ENCODE measurements around the gene YY1. TPM values are rescaled to one million over a fixed set of nuclear protein-coding genes. Genes with fewer than 3 reads are reported as not detected.
"Not testable (repeated sequence)": the region's sequence is repeated elsewhere in the genome, so short reads cannot be mapped to it uniquely, and the experiment has no call there.

YY1 gene
- 48.1 TPM for total RNA-seq
- long read RNA-seq, full-length matches to known transcripts: 92 of 100 reads
- long read RNA-seq, partial matches to known transcripts: 0 of 100 reads
- long read RNA-seq, other reads (novel, unspliced or antisense): 8 of 100 reads

DNA sequence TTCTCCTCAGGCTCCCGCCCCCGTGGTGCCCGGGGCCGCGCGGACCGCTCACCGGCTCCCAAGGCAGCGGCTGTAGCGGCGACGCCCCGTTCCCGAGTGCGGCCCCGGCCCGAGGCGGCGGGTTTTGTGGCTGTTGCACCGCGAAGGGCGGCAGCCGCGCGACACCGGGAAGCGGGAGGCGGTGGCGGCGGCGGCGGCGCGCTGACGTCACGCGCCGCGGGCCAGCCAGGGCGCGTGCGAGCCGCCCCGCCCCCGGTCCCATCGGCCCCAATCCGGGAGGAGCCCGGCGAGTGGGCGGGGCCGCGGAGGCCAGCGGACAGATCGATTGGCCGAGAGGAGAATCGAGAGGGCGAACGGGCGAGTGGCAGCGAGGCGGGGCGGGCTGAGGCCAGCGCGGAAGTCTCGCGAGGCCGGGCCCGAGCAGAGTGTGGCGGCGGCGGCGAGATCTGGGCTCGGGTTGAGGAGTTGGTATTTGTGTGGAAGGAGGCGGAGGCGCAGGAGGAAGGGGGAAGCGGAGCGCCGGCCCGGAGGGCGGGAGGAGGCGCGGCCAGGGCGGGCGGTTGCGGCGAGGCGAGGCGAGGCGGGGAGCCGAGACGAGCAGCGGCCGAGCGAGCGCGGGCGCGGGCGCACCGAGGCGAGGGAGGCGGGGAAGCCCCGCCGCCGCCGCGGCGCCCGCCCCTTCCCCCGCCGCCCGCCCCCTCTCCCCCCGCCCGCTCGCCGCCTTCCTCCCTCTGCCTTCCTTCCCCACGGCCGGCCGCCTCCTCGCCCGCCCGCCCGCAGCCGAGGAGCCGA is at the start of gene YY1:
TSS of gene YY1 (plus strand) at position 726 of the 792 bp plus-strand sequence. CDS start 101 bp downstream, outside the sequence.
- intact Hi-C loops (cut with DNase I): no loop called here
- peak; percentile 100 for DNase-seq
- ATAC-seq (ENCODE audit: poor library complexity): peak; percentile 88

DNA sequence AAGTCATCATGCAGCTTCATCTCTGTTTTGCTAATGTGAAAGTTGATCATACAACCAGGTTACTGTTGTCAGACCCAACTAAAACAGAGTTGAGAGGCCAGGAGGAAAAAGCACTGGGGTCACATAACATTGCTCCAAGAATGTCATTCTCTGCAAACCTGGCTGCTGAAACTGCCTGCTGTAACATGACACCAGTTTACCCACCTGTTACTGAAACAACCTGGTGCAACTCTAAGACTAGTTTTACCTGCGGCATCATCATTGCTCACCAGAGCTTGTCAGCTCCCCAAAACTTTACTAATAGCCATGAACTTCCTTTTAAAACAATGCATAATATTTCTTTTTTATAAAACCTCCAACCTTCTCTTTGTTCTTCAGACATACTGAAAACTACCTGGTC is 48.8 kb upstream of the YY1 start:
- intact Hi-C loops (cut with DNase I): loop anchor here (5.0 kb wide), 2 partner anchors 83 to 208 kb away; no protein-coding TSS in a partner anchor
- DNase-seq (no peak), ATAC-seq (ENCODE audit: poor library complexity) (no peak)

DNA sequence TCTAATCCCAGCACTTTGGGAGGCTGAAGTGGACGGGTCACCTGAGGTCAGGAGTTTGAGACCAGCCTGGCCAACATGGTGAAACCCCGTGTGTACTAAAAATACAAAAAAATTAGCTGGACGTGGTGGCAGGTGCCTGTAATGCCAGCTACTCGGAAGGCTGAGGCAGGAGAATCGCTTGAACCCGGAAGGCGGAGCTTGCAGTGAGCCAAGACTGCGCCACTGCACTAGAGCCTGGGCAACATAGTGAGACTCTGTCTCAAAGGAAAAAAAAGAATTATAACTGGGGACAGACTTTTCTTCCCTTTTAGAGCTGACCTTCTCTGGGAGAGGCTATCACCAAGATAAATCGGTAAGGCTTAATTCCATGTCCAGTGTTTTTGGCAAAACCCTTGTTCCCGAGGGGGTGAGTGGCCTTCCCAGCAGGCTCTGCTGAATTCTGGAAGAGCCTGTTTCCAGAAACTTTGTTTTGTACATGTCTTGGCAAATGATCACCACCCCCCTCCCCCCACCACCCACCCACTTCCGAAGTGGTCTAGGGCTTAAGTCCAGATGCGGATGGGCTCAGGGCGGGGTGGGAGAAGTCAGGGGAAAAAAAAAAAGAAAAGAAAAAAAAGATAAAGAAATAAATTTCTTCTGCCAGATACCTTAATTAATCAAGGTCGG is 47.2 kb upstream of the YY1 start:
- intact Hi-C loops (cut with DNase I): loop anchor here (5.0 kb wide), 2 partner anchors 84 to 209 kb away; no protein-coding TSS in a partner anchor
- no peak for ATAC-seq (ENCODE audit: poor library complexity)

DNA sequence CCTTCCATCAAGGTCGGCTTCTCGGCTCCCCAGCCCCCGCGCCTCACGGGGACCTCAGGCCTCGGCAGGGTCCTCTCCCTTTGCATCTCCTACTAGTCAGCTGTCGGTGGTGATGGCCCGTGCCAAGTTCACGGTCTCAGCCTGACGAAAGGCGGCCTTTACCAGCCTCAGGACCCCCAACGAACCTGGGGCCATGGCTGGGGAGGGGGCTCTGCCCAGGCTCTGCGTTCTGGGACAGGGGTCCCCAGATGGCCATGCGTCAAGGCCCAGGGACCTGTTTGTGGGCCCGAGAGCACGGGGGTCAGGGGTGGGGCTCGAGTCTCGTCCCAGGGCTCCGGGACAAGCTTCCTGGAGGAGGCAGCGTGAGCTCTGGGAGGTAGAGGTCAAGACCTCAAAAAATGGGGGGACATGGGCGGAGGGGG is 46.7 kb upstream of the YY1 start:
- peak; percentile 63 for DNase-seq
- ATAC-seq (ENCODE audit: poor library complexity): peak; percentile 1
- intact Hi-C loops (cut with DNase I): loop anchor here (5.0 kb wide), 2 partner anchors 85 to 210 kb away; no protein-coding TSS in a partner anchor

More for the DNA sequence above, 47.2 kb upstream of the YY1 start:
- no peak for DNase-seq

DNA sequence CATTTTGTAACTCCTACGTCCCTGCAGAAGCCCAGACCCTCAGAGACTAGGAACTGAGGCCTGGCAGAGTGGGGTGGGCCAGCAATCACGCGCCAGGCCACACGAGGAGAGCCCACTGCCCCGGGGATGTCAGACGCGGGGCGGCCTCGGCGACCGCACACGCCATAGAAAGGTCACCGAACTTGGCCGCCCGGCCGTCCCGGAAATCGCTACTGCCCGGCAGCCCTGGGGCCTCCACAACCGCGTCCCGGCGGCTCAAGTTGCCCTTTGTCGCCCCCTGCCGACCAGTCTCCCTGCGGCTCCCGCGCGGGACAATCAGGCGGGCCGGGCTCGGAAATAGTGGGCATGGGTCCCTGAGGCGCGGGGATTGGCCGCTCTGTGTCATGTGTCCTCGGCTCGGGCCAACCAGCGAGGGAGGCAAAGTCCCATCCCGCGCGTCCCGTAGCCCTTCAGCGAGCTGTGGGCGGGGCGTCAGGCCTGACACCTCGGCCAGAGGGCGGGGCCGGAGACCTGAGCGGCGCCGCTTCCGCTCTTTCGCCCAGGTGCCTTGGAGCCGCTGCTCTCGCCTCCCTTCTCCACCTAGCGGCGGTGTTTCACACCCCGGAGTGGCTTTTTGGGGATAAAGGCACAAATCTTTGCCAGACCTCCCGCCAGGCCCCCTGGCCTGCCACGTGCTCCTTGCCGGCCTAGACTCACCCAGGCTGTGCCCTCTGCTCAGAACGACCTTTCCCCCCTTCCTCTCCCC is 46.1 kb upstream of the YY1 start:
- intact Hi-C loops (cut with DNase I): loop anchor here (5.0 kb wide), 2 partner anchors 86 to 211 kb away; no protein-coding TSS in a partner anchor
- ATAC-seq (ENCODE audit: poor library complexity) (peak; percentile 99), DNase-seq (peak; percentile 100)

DNA sequence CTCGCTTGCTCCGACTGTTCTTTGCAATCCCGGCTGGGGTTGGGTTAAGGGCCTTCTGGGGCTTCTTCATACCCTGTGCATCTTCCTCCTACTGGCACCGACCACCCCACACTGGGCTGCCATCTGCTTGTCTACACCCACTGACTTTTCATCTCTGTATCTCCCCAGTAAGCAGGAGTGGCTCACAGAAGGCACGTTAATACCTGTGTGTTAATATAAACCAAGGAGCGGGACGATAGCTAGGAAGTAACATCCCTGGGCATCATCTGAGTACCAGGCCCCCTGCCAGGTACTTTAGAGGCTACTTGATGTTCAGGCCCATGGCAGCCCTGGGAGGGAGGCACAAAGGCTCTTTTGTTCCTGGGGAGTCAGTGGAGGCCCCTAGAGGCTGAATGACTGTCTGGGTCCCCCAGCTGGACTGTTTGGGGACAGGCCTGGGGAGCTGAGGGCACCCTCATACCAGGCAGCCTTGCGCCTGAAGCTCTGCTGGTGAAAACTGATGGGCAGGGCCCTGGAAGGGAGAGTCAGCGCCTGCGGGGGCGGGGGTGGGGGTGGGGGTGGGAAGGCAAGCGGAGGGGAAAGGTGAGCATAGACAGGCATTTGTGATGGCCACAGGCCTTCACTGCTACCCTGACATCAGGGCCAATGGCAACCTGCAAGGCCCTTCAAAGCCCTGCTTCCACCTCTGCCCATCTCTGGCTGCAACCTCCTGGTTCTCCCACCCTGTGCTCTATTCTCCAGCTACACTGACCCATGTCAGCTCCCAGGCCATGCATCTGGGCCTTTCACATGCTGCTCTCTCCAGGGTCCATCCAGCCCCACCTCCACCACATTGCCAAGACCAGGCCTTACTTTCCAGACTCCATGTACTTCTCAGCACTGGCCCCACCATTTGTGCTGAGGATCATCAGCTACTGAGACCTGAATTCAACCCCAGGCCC is 45.3 kb upstream of the YY1 start:
- ATAC-seq (ENCODE audit: poor library complexity): no peak
- no peak for DNase-seq
- intact Hi-C loops (cut with DNase I): loop anchor here (5.0 kb wide), 2 partner anchors 86 to 211 kb away; no protein-coding TSS in a partner anchor

DNA sequence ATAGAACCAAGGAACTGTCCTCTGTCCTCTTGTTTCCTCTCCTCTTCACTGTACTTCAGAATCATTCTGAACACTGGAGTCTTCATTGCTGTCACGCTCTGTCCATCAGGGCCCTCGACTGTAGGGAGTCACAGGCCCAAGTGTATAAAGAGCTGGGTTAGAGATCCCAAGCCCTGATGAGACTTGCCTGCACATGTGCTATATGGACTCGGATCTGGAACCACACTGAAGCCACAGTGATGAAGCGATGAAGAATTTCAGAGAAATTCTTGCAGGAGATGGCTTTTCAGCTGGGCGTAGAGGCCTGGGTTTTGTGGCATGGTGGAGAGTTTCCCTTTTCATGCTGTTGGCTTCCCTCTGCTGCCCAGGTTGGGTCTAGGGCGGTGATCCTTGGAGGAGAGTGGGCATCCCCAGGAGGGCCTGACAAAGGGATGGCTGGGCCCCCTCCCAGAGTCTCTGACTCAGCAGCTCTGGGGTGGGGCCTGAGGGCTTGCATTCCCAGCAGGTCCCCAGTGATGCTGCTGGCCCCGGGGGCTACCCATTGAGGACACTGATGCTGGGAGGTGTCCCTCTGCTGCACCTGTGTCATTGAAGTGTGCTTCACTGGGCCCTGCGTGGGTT is 39.6 kb upstream of the YY1 start:
- DNase-seq (no peak), ATAC-seq (ENCODE audit: poor library complexity) (no peak)
- intact Hi-C loops (cut with DNase I): no loop called here

DNA sequence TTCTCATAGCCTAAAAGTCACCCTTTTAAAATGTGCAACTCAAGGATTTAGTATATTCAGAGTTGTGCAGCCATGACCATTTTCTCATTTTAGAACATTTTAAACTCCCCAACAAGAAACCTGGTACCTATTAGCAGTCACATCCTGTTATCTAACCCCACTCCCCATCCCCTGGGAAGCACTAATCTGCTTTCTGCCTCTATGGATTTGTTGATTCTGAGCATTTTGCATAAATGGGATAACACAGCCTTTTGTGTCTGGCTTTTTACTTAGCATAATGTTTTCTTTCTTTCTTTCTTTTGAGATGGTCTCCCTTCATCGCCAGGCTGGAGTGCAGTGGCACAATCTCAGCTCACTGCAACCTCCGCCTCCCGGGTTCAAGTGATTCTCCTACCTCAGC is 38.6 kb upstream of the YY1 start:
- no peak for DNase-seq
- ATAC-seq (ENCODE audit: poor library complexity): no peak
- intact Hi-C loops (cut with DNase I): no loop called here

DNA sequence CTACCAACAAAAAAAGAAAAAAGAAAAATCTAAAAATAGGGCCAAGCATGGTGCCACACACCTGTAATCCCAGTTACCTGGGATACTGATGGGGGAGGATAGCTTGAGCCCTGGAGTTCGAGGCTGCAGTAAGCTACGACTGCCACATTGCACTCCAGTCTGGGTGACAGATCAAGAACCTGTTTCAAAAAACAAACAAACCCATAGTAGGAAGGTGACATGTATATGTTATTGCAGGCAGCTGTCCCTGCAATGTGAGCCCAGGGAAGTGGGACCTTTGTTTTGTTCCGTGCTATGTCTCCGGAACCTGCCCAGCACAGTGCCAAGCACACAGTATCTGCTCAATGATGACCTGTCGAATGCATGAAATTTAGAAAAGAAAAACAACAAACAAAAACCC is 37.2 kb upstream of the YY1 start:
- ATAC-seq (ENCODE audit: poor library complexity) (no peak), DNase-seq (no peak)
- intact Hi-C loops (cut with DNase I): no loop called here

DNA sequence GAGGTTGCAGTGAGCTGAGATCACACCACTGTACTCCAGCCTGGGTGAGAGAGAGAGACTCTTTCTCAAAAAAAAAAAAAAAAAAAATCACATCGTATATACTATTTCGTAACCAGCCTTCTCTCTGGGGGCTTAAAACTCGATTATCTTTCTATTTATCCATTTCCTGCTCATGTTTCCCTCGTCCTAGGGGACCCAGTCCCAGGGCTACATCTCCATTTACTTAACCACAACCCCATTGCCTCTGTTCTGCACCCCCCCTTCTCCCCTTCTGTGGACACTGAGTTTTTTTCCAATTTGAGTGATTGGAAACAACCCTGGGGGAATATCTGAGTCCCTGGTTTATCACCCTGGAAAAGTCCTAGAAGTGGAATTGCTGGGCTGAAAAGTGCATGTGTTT is 36.2 kb upstream of the YY1 start:
- intact Hi-C loops (cut with DNase I): no loop called here
- no peak for DNase-seq

DNA sequence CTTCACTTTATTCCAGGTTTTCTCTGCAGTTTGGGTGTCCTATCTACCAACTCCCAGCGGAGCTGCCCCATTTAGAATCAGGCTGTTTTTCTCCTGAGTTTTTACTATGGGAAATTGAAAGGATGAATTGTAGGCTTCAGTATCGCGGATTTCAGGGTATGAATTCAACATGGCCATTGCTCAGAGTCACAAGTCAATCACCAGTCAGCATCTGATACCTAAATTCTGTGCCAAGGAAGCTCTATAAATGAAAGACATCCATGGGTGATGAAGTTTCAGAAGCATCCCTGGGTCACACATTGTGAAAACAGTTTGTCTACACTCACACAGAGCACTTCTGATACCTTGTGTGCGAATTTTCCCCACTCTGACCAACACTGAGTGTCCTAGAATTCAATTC is 35.8 kb upstream of the YY1 start:
- DNase-seq (no peak), ATAC-seq (ENCODE audit: poor library complexity) (no peak)
- intact Hi-C loops (cut with DNase I): no loop called here

More for the DNA sequence above, 36.2 kb upstream of the YY1 start:
- no peak for ATAC-seq (ENCODE audit: poor library complexity)

DNA sequence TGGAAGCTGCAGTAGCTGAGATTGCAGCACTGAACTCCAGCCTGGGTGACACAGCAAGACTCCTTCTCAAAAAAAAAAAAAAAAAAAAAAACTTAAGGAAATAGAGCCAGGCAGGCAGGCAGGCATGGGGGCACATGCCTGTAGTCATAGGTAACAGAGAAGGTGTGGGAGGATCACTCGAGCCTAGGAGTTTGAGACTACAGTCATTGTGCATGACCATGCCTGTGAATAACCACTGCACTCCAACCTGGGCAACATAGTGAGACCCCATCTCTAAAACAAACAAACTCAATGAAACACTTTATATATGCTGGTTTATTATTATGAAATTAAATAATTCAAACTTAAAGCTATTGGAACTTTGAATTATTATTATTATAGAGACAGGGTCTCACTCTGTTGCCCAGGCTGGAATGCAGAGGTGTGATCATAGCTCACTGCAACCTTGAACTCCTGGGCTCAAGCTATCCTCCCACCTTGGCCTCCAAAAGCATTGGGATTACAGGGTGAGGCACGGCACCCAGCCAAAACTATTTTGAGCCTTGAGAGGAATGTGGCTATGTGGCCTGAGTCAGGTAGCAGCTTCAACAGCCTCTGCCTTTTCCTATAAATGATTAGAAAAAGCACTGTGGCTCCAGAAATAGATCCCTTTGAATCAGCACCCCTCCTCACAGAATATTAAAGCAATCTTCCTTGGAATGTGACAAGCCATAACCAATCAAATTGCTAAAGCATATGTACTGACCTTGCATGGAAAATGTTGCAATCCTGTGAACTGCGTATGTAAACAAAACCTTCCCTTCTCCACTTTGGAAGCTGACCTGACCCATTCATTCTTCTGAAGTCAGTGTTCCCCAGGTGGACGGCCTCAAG is 34.7 kb upstream of the YY1 start:
- peak; percentile 57 for ATAC-seq (ENCODE audit: poor library complexity)

DNA sequence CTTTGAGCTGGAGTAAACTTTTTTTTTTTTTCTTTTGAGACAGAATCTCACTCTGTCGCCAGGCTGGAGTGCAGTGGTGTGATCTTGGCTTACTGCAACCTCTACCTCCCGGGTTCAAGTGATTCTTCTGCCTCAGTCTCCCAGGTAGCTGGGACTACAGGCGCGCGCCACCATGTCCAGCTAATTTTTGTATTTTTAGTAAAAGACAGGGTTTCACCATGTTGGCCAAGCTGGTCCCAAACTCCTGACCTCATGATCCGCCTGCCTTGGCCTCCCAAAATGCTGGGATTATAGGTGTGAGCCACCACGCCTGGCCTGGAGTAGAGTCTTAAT is 34.1 kb upstream of the YY1 start:
- ATAC-seq (ENCODE audit: poor library complexity); DNase-seq; intact Hi-C loops (cut with DNase I): not testable (repeated sequence)

More for the DNA sequence above, 34.7 kb upstream of the YY1 start:
- no peak for DNase-seq
- intact Hi-C loops (cut with DNase I): no loop called here

DNA sequence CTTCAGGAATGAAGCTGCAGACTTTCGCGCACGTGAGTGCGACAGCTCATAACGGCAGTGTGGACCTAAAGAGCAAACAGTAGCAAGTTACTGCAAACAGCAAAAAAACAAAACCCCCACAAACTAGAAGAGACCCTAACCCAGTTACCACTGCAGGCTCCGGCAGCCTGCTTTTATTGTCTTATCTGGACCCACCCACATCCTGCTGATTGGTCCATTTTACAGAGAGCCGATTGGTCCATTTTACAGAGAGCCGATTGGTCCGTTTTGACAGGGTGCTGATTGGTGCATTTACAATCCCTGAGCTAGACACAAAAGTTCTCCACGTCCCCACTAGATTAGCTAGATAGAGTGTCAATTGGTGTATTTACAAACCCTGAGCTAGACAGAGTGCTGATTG is 31.4 kb upstream of the YY1 start:
- DNase-seq; intact Hi-C loops (cut with DNase I); ATAC-seq (ENCODE audit: poor library complexity): not testable (repeated sequence)

DNA sequence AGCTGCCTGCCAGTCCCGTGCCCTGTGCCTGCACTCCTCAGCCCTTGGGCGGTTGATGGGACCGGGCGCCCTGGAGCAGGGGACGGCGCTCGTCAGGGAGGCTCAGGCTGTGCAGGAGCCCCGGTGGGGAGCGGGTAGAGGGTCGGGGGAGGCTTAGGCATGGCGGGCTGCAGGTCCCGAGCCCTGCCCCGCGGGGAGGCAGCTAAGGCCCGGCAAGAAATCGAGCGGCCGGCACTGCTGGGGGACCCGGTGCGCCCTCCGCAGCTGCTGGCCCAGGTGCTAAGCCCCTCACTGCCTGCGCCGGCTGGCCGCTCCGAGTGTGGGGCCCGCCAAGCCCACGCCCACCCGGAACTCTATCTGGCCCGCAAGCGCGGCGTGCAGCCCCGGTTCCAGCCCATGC is 30.8 kb upstream of the YY1 start:
- DNase-seq; intact Hi-C loops (cut with DNase I); ATAC-seq (ENCODE audit: poor library complexity): not testable (repeated sequence)

DNA sequence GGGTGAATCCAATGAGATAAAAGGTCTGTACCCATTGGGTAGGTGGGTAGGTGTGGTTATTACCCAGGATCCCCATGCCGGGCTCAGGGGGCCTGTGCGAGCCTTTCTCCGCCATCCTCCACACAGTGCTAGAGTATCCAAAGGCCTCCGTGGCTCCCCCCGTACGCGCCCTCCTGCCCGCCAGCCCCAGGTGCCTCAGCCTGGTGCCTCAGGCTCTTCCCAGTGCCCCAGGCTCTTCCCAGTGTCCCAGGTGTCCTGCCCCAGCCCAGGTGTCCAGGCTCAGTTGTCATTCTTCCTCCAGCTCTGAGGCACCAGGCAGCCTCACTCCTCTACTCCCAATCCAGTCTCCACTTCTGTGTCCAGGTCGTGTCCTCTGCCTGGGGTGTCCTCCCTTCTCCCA is 27.6 kb upstream of the YY1 start:
- ATAC-seq (ENCODE audit: poor library complexity): no peak
- intact Hi-C loops (cut with DNase I): no loop called here
- no peak for DNase-seq

DNA sequence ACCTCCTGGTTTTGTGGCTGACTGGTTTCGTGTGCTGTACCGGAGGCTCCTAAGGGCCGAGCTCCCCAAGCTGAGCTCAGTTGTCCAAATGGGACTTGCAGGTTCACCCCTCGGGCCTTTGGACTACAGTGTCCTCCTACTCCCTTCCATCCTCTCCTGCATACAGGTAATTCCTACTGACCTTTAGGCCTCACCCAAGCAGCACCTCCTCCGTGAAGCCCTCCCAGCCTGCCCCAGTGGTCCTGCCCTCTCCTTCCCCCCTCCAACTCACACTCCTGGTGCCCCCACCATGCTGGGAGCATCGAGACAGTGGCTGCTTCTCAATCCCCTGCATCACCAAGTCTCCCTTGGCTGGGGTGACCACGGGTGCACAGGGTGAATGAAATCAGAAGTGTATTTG is 27.1 kb upstream of the YY1 start:
- intact Hi-C loops (cut with DNase I): no loop called here
- DNase-seq (no peak), ATAC-seq (ENCODE audit: poor library complexity) (no peak)
